Measurements from ENCODE around the gene IRF1. TPM values are rescaled to one million over a fixed set of nuclear protein-coding genes. Genes with fewer than 3 reads are reported as not detected.

Gene IRF1
- total RNA-seq, 1 experiment from 2014 or later = 48.9 TPM

DNA sequence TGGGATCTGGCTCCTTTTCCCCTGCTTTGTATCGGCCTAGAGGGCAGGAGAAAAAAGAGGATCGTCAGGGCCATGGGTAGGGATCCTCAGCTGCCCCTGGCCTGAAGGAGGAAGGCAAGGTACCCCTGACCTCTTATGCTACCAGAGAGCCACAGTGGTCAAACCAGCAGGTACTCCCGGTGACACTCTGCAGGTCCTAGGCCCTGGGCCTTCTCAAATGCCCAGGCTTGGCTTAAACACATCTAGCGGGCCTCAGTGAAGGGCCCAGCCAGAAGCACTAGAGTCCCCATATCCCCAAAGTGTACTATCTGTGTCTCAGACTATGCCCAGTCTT lies 3.5 kb downstream of the IRF1 start:
- in situ Hi-C loops (cut with HindIII; ENCODE audit: low pct_unique_long_range_greater_than_20kb, low sequenced_read_pairs) = loop anchor here (25.0 kb wide), 1 partner anchor 100 kb away; no protein-coding TSS in a partner anchor
- DNase-seq (ENCODE audit: low read depth, low spot score) = no peak
- POLR2A ChIA-PET = no interaction called here

DNA sequence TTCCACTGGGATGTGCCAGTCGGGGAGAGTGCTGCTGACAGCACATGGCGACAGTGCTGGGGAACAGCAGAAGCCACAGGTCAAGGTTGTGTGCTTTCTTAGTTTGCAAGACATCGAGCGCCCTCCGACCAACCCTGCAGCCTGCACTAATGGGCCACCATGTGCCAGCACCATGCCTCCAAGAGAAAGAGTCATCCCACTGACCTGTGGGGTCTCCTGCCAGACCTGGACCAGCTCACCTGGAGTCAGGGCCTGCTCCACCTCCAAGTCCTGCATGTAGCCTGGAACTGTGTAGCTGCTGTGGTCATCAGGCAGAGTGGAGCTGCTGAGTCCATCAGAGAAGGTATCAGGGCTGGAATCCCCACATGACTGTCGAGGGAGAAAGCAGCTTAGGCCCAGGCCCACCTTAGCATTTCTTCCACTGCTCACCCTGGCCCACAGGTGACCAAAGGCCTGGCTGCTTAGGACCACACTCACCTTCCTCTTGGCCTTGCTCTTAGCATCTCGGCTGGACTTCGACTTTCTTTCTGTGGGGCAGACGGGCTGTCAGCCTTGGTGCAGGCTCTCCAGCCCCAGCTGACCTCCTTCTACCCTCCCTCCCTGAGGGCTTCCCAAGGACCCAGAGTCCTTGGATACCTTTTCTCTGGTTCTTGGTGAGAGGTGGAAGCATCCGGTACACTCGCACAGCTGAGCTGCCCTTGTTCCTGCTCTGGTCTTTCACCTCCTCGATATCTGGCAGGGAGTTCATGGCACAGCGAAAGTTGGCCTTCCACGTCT lies 4.1 kb downstream of the IRF1 start:
- no peak for DNase-seq (ENCODE audit: low read depth, low spot score)
- Histone ChIP-seq H3K27me3 (ENCODE audit: control insufficient read depth, insufficient read depth, low read length) (no peaks in the 10 kb centered on the region), H3K27ac (ENCODE audit: low read length) (no peak overlapping the region), H3K4me3 (ENCODE audit: low read depth in 2 of 2, low read length in 2 of 2) (no peak overlapping the region), H3K4me1 (ENCODE audit: control insufficient read depth, insufficient read depth, low read length) (peaks cover 14% of the 10 kb centered on the region), H3K36me3 (ENCODE audit: control insufficient read depth, insufficient read depth, low read length) (peaks cover 6% of the 10 kb centered on the region), H3K9me3 (ENCODE audit: control insufficient read depth, insufficient read depth, low read depth, low read length) (no peaks in the 10 kb centered on the region)
- in situ Hi-C loops (cut with HindIII; ENCODE audit: low pct_unique_long_range_greater_than_20kb, low sequenced_read_pairs) = loop anchor here (25.0 kb wide), 1 partner anchor 99 kb away; no protein-coding TSS in a partner anchor
- ATAC-seq = no peak
- BruUV-seq (replicated peaks) = no TSS peak
- TF ChIP-seq SIN3A (IDR thresholded peaks at IDR 0.05; ENCODE audit: borderline replicate concordance, insufficient read depth, low read depth, low read length) (no peak), POLR2AphosphoS5 (IDR thresholded peaks at IDR 0.05; ENCODE audit: low read depth, low read length) (no peak), TCF7L2 (IDR thresholded peaks at IDR 0.05; ENCODE audit: low read depth, low read length) (no peak)
- TF ChIP-seq, protein P1, sequence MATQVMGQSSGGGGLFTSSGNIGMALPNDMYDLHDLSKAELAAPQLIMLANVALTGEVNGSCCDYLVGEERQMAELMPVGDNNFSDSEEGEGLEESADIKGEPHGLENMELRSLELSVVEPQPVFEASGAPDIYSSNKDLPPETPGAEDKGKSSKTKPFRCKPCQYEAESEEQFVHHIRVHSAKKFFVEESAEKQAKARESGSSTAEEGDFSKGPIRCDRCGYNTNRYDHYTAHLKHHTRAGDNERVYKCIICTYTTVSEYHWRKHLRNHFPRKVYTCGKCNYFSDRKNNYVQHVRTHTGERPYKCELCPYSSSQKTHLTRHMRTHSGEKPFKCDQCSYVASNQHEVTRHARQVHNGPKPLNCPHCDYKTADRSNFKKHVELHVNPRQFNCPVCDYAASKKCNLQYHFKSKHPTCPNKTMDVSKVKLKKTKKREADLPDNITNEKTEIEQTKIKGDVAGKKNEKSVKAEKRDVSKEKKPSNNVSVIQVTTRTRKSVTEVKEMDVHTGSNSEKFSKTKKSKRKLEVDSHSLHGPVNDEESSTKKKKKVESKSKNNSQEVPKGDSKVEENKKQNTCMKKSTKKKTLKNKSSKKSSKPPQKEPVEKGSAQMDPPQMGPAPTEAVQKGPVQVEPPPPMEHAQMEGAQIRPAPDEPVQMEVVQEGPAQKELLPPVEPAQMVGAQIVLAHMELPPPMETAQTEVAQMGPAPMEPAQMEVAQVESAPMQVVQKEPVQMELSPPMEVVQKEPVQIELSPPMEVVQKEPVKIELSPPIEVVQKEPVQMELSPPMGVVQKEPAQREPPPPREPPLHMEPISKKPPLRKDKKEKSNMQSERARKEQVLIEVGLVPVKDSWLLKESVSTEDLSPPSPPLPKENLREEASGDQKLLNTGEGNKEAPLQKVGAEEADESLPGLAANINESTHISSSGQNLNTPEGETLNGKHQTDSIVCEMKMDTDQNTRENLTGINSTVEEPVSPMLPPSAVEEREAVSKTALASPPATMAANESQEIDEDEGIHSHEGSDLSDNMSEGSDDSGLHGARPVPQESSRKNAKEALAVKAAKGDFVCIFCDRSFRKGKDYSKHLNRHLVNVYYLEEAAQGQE (IDR thresholded peaks at IDR 0.05; ENCODE audit: insufficient read depth in 1 of 2, low read depth in 2 of 2, low read length in 1 of 2) = no peak
- TF ChIP-seq, protein P2, sequence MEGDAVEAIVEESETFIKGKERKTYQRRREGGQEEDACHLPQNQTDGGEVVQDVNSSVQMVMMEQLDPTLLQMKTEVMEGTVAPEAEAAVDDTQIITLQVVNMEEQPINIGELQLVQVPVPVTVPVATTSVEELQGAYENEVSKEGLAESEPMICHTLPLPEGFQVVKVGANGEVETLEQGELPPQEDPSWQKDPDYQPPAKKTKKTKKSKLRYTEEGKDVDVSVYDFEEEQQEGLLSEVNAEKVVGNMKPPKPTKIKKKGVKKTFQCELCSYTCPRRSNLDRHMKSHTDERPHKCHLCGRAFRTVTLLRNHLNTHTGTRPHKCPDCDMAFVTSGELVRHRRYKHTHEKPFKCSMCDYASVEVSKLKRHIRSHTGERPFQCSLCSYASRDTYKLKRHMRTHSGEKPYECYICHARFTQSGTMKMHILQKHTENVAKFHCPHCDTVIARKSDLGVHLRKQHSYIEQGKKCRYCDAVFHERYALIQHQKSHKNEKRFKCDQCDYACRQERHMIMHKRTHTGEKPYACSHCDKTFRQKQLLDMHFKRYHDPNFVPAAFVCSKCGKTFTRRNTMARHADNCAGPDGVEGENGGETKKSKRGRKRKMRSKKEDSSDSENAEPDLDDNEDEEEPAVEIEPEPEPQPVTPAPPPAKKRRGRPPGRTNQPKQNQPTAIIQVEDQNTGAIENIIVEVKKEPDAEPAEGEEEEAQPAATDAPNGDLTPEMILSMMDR (IDR thresholded peaks at IDR 0.05) = no peak
- ChIA-PET CTCF (no interaction called here), POLR2A (no interaction called here)
- intact Hi-C loops (cut with micrococcal nuclease; ENCODE audit: unreplicated experiment) = no loop called here

More for the DNA sequence above, 3.5 kb downstream of the IRF1 start:
- TF ChIP-seq, protein P1 (IDR thresholded peaks at IDR 0.05; ENCODE audit: insufficient read depth in 1 of 2, low read depth in 2 of 2, low read length in 1 of 2) = no peak
- TF ChIP-seq POLR2AphosphoS5 (IDR thresholded peaks at IDR 0.05; ENCODE audit: low read depth, low read length) (no peak), SIN3A (IDR thresholded peaks at IDR 0.05; ENCODE audit: borderline replicate concordance, insufficient read depth, low read depth, low read length) (no peak), TCF7L2 (IDR thresholded peaks at IDR 0.05; ENCODE audit: low read depth, low read length) (no peak)
- TF ChIP-seq, protein P2 (IDR thresholded peaks at IDR 0.05) = no peak
- H3K4me1 ChIP-seq (ENCODE audit: control insufficient read depth, insufficient read depth, low read length) = peaks cover 16% of the 10 kb centered on the region
- no peak overlapping the region for H3K27ac ChIP-seq (ENCODE audit: low read length)
- no peaks in the 10 kb centered on the region for H3K9me3 ChIP-seq (ENCODE audit: control insufficient read depth, insufficient read depth, low read depth, low read length)
- BruUV-seq (replicated peaks) = no TSS peak
- H3K27me3 ChIP-seq (ENCODE audit: control insufficient read depth, insufficient read depth, low read length) = no peaks in the 10 kb centered on the region
- H3K4me3 ChIP-seq (ENCODE audit: low read depth in 2 of 2, low read length in 2 of 2) = no peak overlapping the region
- no peak for ATAC-seq
- peaks cover 6% of the 10 kb centered on the region for H3K36me3 ChIP-seq (ENCODE audit: control insufficient read depth, insufficient read depth, low read length)
- CTCF ChIA-PET = no interaction called here
- intact Hi-C loops (cut with micrococcal nuclease; ENCODE audit: unreplicated experiment) = no loop called here
